ENCODE measurements around the gene JAG2. TPM values are rescaled to one million over a fixed set of nuclear protein-coding genes. Genes with fewer than 3 reads are reported as not detected.

The JAG2 gene
- total RNA-seq, 1 experiment from 2014 or later = 12.2 TPM

DNA sequence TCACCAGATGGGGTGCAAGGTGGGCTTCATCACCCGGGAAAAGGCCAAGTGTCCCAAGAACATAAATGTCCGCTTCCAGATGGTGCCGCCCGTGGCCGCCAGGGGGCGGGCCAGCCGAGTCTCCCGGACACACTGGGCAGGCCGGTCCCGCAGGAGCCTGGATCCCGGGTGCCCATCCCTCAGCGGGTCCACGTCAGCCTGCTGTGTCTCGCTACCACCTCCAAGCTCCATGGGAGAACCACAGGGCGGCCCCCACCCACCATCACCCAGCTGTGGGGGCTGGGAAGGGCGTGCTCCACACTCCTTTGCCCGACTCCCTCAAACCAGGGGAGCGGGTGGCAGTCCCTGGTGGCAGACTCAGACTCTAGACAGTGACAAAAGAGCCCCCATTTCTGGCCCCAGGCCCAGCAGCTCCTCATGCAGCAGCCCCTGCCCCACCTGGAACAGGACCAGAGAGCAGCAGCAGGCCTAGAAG lies 34.5 kb upstream of the JAG2 start:
- Mint-ChIP-seq H3K4me1 (no peaks in the 10 kb centered on the region), H3K36me3 (no peaks in the 10 kb centered on the region), H3K9me3 (no peaks in the 10 kb centered on the region), H3K27me3 (ENCODE audit: low read depth) (peaks cover 11% of the 10 kb centered on the region), H3K27ac (no peak overlapping the region), H3K4me3 (no peak overlapping the region)
- DNase-seq (ENCODE audit: low spot score) (peak; percentile 86), ATAC-seq (peak; percentile 60)
- TF ChIP-seq, protein P1, sequence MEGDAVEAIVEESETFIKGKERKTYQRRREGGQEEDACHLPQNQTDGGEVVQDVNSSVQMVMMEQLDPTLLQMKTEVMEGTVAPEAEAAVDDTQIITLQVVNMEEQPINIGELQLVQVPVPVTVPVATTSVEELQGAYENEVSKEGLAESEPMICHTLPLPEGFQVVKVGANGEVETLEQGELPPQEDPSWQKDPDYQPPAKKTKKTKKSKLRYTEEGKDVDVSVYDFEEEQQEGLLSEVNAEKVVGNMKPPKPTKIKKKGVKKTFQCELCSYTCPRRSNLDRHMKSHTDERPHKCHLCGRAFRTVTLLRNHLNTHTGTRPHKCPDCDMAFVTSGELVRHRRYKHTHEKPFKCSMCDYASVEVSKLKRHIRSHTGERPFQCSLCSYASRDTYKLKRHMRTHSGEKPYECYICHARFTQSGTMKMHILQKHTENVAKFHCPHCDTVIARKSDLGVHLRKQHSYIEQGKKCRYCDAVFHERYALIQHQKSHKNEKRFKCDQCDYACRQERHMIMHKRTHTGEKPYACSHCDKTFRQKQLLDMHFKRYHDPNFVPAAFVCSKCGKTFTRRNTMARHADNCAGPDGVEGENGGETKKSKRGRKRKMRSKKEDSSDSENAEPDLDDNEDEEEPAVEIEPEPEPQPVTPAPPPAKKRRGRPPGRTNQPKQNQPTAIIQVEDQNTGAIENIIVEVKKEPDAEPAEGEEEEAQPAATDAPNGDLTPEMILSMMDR (IDR thresholded peaks at IDR 0.05) = peak; percentile 95
- TF ChIP-seq, protein P2, sequence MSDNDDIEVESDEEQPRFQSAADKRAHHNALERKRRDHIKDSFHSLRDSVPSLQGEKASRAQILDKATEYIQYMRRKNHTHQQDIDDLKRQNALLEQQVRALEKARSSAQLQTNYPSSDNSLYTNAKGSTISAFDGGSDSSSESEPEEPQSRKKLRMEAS (CRISPR knock-in tag; IDR thresholded peaks at IDR 0.05) = 0 out of 2 replicates have a peak, but pooled peaks have one; percentile 20
- TF ChIP-seq, protein P3, sequence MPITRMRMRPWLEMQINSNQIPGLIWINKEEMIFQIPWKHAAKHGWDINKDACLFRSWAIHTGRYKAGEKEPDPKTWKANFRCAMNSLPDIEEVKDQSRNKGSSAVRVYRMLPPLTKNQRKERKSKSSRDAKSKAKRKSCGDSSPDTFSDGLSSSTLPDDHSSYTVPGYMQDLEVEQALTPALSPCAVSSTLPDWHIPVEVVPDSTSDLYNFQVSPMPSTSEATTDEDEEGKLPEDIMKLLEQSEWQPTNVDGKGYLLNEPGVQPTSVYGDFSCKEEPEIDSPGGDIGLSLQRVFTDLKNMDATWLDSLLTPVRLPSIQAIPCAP (CRISPR knock-in tag; IDR thresholded peaks at IDR 0.05) = no peak
- TF ChIP-seq NR1H2 (CRISPR knock-in tag; IDR thresholded peaks at IDR 0.05) = no peak
- TF ChIP-seq, protein P4, sequence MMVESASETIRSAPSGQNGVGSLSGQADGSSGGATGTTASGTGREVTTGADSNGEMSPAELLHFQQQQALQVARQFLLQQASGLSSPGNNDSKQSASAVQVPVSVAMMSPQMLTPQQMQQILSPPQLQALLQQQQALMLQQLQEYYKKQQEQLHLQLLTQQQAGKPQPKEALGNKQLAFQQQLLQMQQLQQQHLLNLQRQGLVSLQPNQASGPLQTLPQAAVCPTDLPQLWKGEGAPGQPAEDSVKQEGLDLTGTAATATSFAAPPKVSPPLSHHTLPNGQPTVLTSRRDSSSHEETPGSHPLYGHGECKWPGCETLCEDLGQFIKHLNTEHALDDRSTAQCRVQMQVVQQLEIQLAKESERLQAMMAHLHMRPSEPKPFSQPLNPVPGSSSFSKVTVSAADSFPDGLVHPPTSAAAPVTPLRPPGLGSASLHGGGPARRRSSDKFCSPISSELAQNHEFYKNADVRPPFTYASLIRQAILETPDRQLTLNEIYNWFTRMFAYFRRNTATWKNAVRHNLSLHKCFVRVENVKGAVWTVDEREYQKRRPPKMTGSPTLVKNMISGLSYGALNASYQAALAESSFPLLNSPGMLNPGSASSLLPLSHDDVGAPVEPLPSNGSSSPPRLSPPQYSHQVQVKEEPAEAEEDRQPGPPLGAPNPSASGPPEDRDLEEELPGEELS (CRISPR knock-in tag; IDR thresholded peaks at IDR 0.05) = no peak
- ChIA-PET CTCF (interaction anchor here (0.6 to 3.4 kb wide), 8 partner anchors 8 to 349 kb away, joined by 3 to 16 read pairs (median 4); partner anchors contain the start of gene BRF1), POLR2A (no interaction called here)

DNA sequence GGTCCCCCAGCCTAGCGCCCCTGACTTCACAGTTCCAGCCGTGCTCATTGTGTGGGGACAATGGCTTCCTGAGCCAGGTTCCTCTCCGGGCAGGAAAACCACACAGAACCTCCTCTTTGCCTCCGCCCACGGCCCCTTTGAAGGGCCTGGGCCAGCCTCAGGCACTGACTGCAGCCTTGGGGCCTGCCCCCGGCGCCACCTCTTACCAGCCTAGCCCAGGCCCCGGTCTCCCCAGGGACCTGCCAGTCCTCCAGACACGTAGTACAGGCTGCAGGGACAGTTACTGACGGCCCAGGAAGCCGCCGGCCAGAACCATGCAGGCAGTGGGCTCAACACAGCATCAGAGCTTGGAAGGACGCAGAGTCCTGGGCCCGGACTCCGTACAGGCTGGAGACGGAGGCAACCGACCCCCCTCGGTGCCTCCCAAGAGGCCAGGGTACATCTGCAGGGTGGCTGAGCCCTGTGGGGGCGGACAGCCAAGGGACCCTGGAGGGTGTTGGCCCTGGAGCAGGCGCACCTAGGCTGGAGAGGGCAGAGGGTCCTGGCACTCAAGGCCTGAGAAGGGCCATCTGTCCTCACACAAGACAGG lies 33.4 kb upstream of the JAG2 start:
- CTCF ChIA-PET = interaction anchor here (1.0 to 3.3 kb wide), 13 partner anchors 22 to 289 kb away, joined by 3 to 33 read pairs (median 4); partner anchors contain the start of genes BRF1, BTBD6 and JAG2

More for the DNA sequence above, 33.4 kb upstream of the JAG2 start:
- Mint-ChIP-seq H3K9me3 (no peaks in the 10 kb centered on the region), H3K4me1 (no peaks in the 10 kb centered on the region), H3K27ac (no peak overlapping the region), H3K36me3 (no peaks in the 10 kb centered on the region), H3K4me3 (no peak overlapping the region), H3K27me3 (ENCODE audit: low read depth) (peaks cover 17% of the 10 kb centered on the region)
- ATAC-seq = no peak
- no peak for DNase-seq (ENCODE audit: low spot score)
- TF ChIP-seq ZNF416 (CRISPR knock-in tag; IDR thresholded peaks at IDR 0.05) (no peak), PREB (CRISPR knock-in tag; IDR thresholded peaks at IDR 0.05; ENCODE audit: borderline replicate concordance) (no peak)
- TF ChIP-seq, protein P5, sequence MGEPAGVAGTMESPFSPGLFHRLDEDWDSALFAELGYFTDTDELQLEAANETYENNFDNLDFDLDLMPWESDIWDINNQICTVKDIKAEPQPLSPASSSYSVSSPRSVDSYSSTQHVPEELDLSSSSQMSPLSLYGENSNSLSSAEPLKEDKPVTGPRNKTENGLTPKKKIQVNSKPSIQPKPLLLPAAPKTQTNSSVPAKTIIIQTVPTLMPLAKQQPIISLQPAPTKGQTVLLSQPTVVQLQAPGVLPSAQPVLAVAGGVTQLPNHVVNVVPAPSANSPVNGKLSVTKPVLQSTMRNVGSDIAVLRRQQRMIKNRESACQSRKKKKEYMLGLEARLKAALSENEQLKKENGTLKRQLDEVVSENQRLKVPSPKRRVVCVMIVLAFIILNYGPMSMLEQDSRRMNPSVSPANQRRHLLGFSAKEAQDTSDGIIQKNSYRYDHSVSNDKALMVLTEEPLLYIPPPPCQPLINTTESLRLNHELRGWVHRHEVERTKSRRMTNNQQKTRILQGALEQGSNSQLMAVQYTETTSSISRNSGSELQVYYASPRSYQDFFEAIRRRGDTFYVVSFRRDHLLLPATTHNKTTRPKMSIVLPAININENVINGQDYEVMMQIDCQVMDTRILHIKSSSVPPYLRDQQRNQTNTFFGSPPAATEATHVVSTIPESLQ (CRISPR knock-in tag; IDR thresholded peaks at IDR 0.05) = no peak
- TF ChIP-seq, protein P2 (CRISPR knock-in tag; IDR thresholded peaks at IDR 0.05) = no peak
- POLR2A ChIA-PET = no interaction called here

All from WTC11 (cell line).